Endothelial cell (in vitro differentiated cells): ENCODE measurements around the gene RNF144B. TPM values are rescaled to one million over a fixed set of nuclear protein-coding genes. Genes with fewer than 3 reads are reported as not detected.

ENCODE experiments used
- DNase-seq: peaks from one replicate; pipeline ENCODE4 v3.0.0; 2021; ENCODE audit warnings: low spot score
- H3K27ac Mint-ChIP-seq: one replicate; pipeline ENCODE4 v1.8.0; 2021; ENCODE audit warnings: mixed read lengths, inconsistent platforms; ENCODE audit not compliant: unreplicated experiment
- H3K27me3 Mint-ChIP-seq: one replicate; pipeline ENCODE4 v1.8.0; 2021; ENCODE audit warnings: mild to moderate bottlenecking, moderate library complexity, mixed read lengths, inconsistent platforms; ENCODE audit not compliant: unreplicated experiment
- H3K36me3 Mint-ChIP-seq: one replicate; pipeline ENCODE4 v1.8.0; 2021; ENCODE audit warnings: mild to moderate bottlenecking, low read depth, mixed read lengths, inconsistent platforms; ENCODE audit not compliant: unreplicated experiment
- H3K4me1 Mint-ChIP-seq: one replicate; pipeline ENCODE4 v1.8.0; 2021; ENCODE audit warnings: mild to moderate bottlenecking, mixed read lengths, inconsistent platforms; ENCODE audit not compliant: unreplicated experiment
- H3K4me3 Mint-ChIP-seq: one replicate; pipeline ENCODE4 v1.8.0; 2021; ENCODE audit warnings: mild to moderate bottlenecking, mixed read lengths, inconsistent platforms; ENCODE audit not compliant: unreplicated experiment
- H3K9me3 Mint-ChIP-seq: one replicate; pipeline ENCODE4 v1.8.0; 2021; ENCODE audit warnings: mixed read lengths, inconsistent platforms; ENCODE audit not compliant: unreplicated experiment
- total RNA-seq: library from RNA; stranded (reverse); fragmentation: NEBNext Ultra II Directional; extraction: Animal tissue kit (Norgen Biotek cat#: 25700); gene quantifications from one replicate; pipeline ENCODE4 v1.2.1, GENCODE V29; 2021; ENCODE audit not compliant: unreplicated experiment
- TF ChIP-seq, protein P1 (sequence below): fragments of 200-600 bp; sonication (generic); IDR thresholded peaks from one replicate; pipeline ENCODE4 v1.5.0; 2021; ENCODE audit warnings: antibody characterized with exemption; ENCODE audit not compliant: unreplicated experiment

RNF144B gene
- total RNA-seq, 1 donor from 2014 or later, result 23.2 TPM

DNA sequence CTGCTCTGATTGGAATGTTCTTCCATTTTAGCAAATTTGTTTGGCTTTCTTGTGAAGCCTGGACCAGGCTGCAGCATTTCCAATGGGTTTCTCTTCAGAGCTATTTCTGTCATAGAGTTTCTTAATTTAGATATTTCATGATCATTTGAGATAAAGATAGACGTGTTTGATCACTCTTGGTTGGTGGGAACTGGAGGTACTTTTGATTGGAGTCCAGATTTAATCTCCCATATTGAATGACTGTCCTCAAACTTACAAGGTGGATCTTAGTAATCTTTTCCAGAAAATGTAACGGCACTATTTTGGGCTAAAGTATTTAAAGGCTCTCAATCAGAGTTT is 29.2 kb downstream of the RNF144B start:
- peaks cover 3% of the 10 kb centered on the region for H3K27me3 Mint-ChIP-seq
- H3K4me3 Mint-ChIP-seq, result no peak overlapping the region
- TF ChIP-seq, protein P1, sequence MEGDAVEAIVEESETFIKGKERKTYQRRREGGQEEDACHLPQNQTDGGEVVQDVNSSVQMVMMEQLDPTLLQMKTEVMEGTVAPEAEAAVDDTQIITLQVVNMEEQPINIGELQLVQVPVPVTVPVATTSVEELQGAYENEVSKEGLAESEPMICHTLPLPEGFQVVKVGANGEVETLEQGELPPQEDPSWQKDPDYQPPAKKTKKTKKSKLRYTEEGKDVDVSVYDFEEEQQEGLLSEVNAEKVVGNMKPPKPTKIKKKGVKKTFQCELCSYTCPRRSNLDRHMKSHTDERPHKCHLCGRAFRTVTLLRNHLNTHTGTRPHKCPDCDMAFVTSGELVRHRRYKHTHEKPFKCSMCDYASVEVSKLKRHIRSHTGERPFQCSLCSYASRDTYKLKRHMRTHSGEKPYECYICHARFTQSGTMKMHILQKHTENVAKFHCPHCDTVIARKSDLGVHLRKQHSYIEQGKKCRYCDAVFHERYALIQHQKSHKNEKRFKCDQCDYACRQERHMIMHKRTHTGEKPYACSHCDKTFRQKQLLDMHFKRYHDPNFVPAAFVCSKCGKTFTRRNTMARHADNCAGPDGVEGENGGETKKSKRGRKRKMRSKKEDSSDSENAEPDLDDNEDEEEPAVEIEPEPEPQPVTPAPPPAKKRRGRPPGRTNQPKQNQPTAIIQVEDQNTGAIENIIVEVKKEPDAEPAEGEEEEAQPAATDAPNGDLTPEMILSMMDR, result no peak
- no peaks in the 10 kb centered on the region for H3K9me3 Mint-ChIP-seq
- H3K36me3 Mint-ChIP-seq, result peaks cover 4% of the 10 kb centered on the region
- no peak for DNase-seq
- peaks cover 7% of the 10 kb centered on the region for H3K4me1 Mint-ChIP-seq
- no peak overlapping the region for H3K27ac Mint-ChIP-seq

DNA sequence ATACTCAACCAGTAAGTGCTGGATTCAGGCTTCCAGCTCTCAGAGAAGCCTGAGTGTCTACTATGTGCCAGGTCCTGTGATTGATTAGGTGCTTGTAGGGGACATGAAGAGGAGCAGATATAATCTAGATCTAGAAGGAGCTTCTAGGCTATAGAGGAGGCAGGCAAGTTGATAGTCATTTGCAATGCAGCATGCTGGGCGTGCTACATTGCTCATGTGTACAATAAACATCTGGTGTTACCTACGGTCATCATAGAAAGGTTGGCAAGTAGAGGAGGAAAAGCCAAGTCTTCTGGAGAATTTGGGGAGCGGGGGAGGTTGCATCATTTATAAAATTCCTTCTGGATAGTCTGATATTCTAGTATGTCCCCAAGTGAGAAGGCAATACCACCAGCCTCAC is 33.2 kb downstream of the RNF144B start:
- H3K4me3 Mint-ChIP-seq, result no peak overlapping the region
- peaks cover 12% of the 10 kb centered on the region for H3K4me1 Mint-ChIP-seq
- H3K27ac Mint-ChIP-seq, result no peak overlapping the region
- H3K9me3 Mint-ChIP-seq, result no peaks in the 10 kb centered on the region
- DNase-seq, result no peak
- peaks cover 4% of the 10 kb centered on the region for H3K36me3 Mint-ChIP-seq
- TF ChIP-seq, protein P1, result no peak
- peaks cover 3% of the 10 kb centered on the region for H3K27me3 Mint-ChIP-seq

DNA sequence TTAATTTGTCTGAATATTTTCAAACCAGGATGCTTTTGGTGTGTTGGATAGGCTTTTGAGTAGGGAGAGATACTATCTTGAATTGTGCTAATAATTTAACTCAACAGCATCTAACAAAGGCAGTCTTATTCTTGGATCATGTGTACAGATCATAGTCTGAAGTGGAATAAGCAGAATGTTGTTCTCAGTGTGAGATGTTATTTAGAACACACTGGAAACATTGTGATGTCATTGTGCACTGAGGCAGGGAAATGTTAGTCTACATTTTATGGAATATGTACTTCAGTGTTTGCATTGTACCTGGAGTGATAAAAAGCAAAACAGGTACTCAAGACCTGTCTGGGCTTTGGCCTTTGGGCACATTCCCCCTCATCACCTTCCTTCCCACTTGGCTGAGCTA is 35.0 kb downstream of the RNF144B start:
- Mint-ChIP-seq H3K27ac (no peak overlapping the region), H3K27me3 (peaks cover 3% of the 10 kb centered on the region), H3K36me3 (no peaks in the 10 kb centered on the region), H3K4me1 (peaks cover 14% of the 10 kb centered on the region), H3K4me3 (no peak overlapping the region), H3K9me3 (no peaks in the 10 kb centered on the region)
- no peak for DNase-seq
- TF ChIP-seq, protein P1, result no peak

DNA sequence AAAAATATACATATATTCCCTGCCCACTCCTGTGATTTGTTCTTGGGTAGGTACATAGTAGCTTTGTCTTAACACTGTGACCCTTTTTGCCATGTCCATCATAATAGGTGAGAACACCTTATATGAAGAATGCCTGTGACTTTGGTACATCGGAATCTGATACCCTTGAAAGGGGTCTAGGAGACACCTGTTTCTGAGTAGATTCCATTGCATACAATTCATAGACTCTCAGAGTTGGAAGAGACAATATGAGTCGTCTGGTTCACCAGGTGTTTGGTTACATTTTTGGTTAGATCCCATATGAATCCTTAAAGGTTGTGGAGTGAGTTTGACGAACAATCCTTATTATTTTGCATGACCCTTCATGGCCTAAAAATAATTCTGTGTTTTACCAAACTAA is 36.3 kb downstream of the RNF144B start:
- no peaks in the 10 kb centered on the region for H3K36me3 Mint-ChIP-seq
- H3K27ac Mint-ChIP-seq, result no peak overlapping the region
- H3K27me3 Mint-ChIP-seq, result peaks cover 3% of the 10 kb centered on the region
- peaks cover 14% of the 10 kb centered on the region for H3K4me1 Mint-ChIP-seq
- DNase-seq, result no peak
- TF ChIP-seq, protein P1, result no peak
- H3K4me3 Mint-ChIP-seq, result no peak overlapping the region
- H3K9me3 Mint-ChIP-seq, result no peaks in the 10 kb centered on the region

DNA sequence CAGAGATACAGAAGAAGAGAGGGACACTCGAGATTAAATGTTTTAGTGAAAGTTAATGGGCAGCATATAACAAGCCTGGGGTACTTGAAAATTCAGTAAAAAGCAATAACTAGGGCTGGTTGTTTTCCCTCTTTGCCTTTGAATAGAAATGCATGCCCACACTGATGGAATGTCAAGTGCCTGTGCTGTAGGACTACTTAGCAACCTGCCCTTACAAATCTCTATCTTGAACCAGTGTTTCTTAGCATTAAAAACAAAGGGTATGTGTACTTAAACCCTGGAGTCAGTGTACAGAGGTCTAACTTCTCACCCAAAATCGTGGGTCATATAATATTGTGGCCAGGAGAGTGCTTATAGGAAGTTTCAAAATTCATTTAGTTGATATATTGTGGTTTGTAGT is 37.1 kb downstream of the RNF144B start:
- Mint-ChIP-seq H3K27me3 (peaks cover 3% of the 10 kb centered on the region), H3K27ac (no peak overlapping the region), H3K4me1 (peaks cover 14% of the 10 kb centered on the region), H3K36me3 (no peaks in the 10 kb centered on the region), H3K9me3 (no peaks in the 10 kb centered on the region), H3K4me3 (no peak overlapping the region)
- TF ChIP-seq, protein P1, result no peak
- no peak for DNase-seq
